A673 (cell line): ENCODE data around the gene FAM216A. TPM values are rescaled to one million over a fixed set of nuclear protein-coding genes. Genes with fewer than 3 reads are reported as not detected.

Experiments
- BruUV-seq: library from RNA; stranded (reverse); fragments of 400-500 nt; replicated peaks from 2 replicates; lab custom pipeline; 2021; lab: Mats Ljungman, UMichigan
- CTCF ChIA-PET: fragments of 300-600 bp; sonication (Branson Sonifier 250); formaldehyde crosslinking; loops from one replicate; lab custom pipeline; 2022; ENCODE audit warnings: antibody characterized with exemption; lab: Charles Lee
- POLR2A ChIA-PET: fragments of 300-600 bp; sonication (Branson Sonifier 250); formaldehyde crosslinking; loops from one replicate; lab custom pipeline; 2022; ENCODE audit warnings: antibody characterized with exemption; ENCODE audit not compliant: low non-redundant PET; lab: Charles Lee
- DNase-seq: peaks from one replicate; pipeline ENCODE4 v3.0.0-alpha.2; 2015; ENCODE audit warnings: low spot score
- H3K27ac ChIP-seq: fragments of 200-600 bp; sonication (generic); 2 replicates; pipeline ENCODE4 v1.5.1; 2016; ENCODE audit warnings: mixed run types, low read depth, mild to moderate bottlenecking, mixed read lengths, antibody characterized with exemption, low read length; ENCODE audit not compliant: poor library complexity, severe bottlenecking
- H3K27me3 ChIP-seq: fragments of 200-600 bp; sonication (generic); replicated peaks from 2 replicates; pipeline ENCODE4 v1.6.1; 2017; ENCODE audit warnings: mixed run types, low read depth, mild to moderate bottlenecking, mixed read lengths, antibody characterized with exemption, low read length; ENCODE audit not compliant: insufficient read depth, poor library complexity
- H3K36me3 ChIP-seq: fragments of 200-600 bp; sonication (generic); 2 replicates; pipeline ENCODE4 v1.6.1; 2016; ENCODE audit warnings: mixed run types, mild to moderate bottlenecking, mixed read lengths, antibody characterized with exemption, low read length; ENCODE audit not compliant: insufficient read depth, poor library complexity, severe bottlenecking
- H3K4me1 ChIP-seq: fragments of 200-600 bp; sonication (generic); 2 replicates; pipeline ENCODE4 v1.6.1; 2017; ENCODE audit warnings: mixed run types, mild to moderate bottlenecking, mixed read lengths, antibody characterized with exemption, low read length; ENCODE audit not compliant: insufficient read depth, poor library complexity, severe bottlenecking
- H3K4me3 ChIP-seq: fragments of 200-600 bp; sonication (generic); 2 replicates; pipeline ENCODE4 v1.5.1; 2016; ENCODE audit warnings: low read depth, mixed run types, mild to moderate bottlenecking, mixed read lengths, low read length; ENCODE audit not compliant: poor library complexity, severe bottlenecking
- H3K9me3 ChIP-seq: fragments of 200-600 bp; sonication (generic); 2 replicates; pipeline ENCODE4 v1.6.1; 2016; ENCODE audit warnings: mixed run types, low read depth, mild to moderate bottlenecking, mixed read lengths, antibody characterized with exemption, low read length; ENCODE audit not compliant: poor library complexity, severe bottlenecking
- CTCF ChIP-seq: fragments of 300-800, 200-600 bp; sonication (generic); conservative IDR thresholded peaks from 2 replicates; pipeline ENCODE4 v1.5.1; 2017; ENCODE audit warnings: low read depth, mild to moderate bottlenecking, antibody characterized with exemption, low read length, moderate library complexity, mixed read lengths
- EZH2 ChIP-seq: fragments of 200-600 bp; sonication (generic); IDR thresholded peaks from 2 replicates; pipeline ENCODE4 v1.6.1; 2017; ENCODE audit warnings: borderline replicate concordance, low read depth, mild to moderate bottlenecking, mixed read lengths, antibody characterized with exemption, low read length; ENCODE audit not compliant: poor library complexity, severe bottlenecking
- intact Hi-C: fragments of 100-400 bp; cut with micrococcal nuclease; formaldehyde crosslinking; loops from one replicate; pipeline ENCODE4 v1.10.0; 2022; ENCODE audit not compliant: unreplicated experiment
- total RNA-seq: library from RNA; stranded (reverse); gene quantifications from 2 replicates; pipeline ENCODE4 v1.2.3, GENCODE V29; 2021

The FAM216A gene
- total RNA-seq, 1 experiment from 2014 or later, result 14.0 TPM

- ChIA-PET CTCF (interaction anchor here (0.7 kb wide), 1 partner anchor 655 kb away, joined by 3 read pairs; no protein-coding TSS in a partner anchor), POLR2A (no interaction called here)
- intact Hi-C loops, result no loop called here
- TF ChIP-seq CTCF, result no peak
- TF ChIP-seq EZH2, result no peak
- Histone ChIP-seq H3K9me3 (no peaks in the 10 kb centered on the region), H3K36me3 (peaks cover 23% of the 10 kb centered on the region), H3K4me3 (no peak overlapping the region), H3K27me3 (no peaks in the 10 kb centered on the region), H3K4me1 (peaks cover 14% of the 10 kb centered on the region), H3K27ac (peak overlapping the region; percentile 78)
- DNase-seq, result peak; percentile 34
- BruUV-seq, result no TSS peak
Observed at GRCh38 chr12:110498984-110499706, 30.5 kb downstream of the FAM216A start.

GRCh38 chr12:110501399-110501751 lies 32.7 kb downstream of the FAM216A start:
- H3K27me3 ChIP-seq, result no peaks in the 10 kb centered on the region
- CTCF ChIA-PET, result no interaction called here
- peak overlapping the region; percentile 78 for H3K27ac ChIP-seq
- DNase-seq, result peak; percentile 51
- intact Hi-C loops, result no loop called here
- peak overlapping the region; percentile 89 for H3K4me3 ChIP-seq
- TF ChIP-seq EZH2 (no peak), CTCF (no peak)
- POLR2A ChIA-PET, result no interaction called here
- H3K36me3 ChIP-seq, result peaks cover 4% of the 10 kb centered on the region
- TSS peak; percentile 44 for BruUV-seq
- peaks cover 14% of the 10 kb centered on the region for H3K4me1 ChIP-seq
- no peaks in the 10 kb centered on the region for H3K9me3 ChIP-seq

GRCh38 chr12:110501752-110502738 lies 33.4 kb downstream of the FAM216A start, which contains the start of the genes RAD9B and VPS29:
RAD9B (plus strand) TSS chr12:110502331; CDS start chr12:110502338, 7 bp downstream.
VPS29 (minus strand) TSS chr12:110502111; CDS start chr12:110502051, 60 bp downstream.
- ChIA-PET CTCF (no interaction called here), POLR2A (interaction anchor here (0.9 kb wide), 1 partner anchor 79 kb away, joined by 4 read pairs; no protein-coding TSS in a partner anchor)
- peaks cover 14% of the 10 kb centered on the region for H3K4me1 ChIP-seq
- TF ChIP-seq CTCF, result no peak
- no peak for TF ChIP-seq EZH2
- intact Hi-C loops, result no loop called here
- peak within 1 kb of the TSS; percentile 78 for H3K27ac ChIP-seq
- H3K36me3 ChIP-seq, result no peaks in the 10 kb centered on the region
- peak within 1 kb of the TSS; percentile 89 for H3K4me3 ChIP-seq
- BruUV-seq, result TSS peak; percentile 78
- peak; percentile 99 for DNase-seq
- H3K9me3 ChIP-seq, result no peaks in the 10 kb centered on the region
- no peaks in the 10 kb centered on the region for H3K27me3 ChIP-seq
